ENCODE measurements around the gene RPS24. TPM values are rescaled to one million over a fixed set of nuclear protein-coding genes. Genes with fewer than 3 reads are reported as not detected.
"Not testable (repeated sequence)": the region's sequence is repeated elsewhere in the genome, so short reads cannot be mapped to it uniquely, and the experiment has no call there.

The RPS24 gene
- total RNA-seq, 1 donor from 2014 or later, result 759 TPM

GRCh38 chr10:78071140-78071856 lies 37.6 kb downstream of the RPS24 start:
- H3K36me3 Mint-ChIP-seq (ENCODE audit: low read depth), result peaks cover 2% of the 10 kb centered on the region
- H3K9me3 Mint-ChIP-seq (ENCODE audit: low read depth), result peaks cover 4% of the 10 kb centered on the region
- no peak for DNase-seq (ENCODE audit: low spot score)
- TF ChIP-seq, protein P1, sequence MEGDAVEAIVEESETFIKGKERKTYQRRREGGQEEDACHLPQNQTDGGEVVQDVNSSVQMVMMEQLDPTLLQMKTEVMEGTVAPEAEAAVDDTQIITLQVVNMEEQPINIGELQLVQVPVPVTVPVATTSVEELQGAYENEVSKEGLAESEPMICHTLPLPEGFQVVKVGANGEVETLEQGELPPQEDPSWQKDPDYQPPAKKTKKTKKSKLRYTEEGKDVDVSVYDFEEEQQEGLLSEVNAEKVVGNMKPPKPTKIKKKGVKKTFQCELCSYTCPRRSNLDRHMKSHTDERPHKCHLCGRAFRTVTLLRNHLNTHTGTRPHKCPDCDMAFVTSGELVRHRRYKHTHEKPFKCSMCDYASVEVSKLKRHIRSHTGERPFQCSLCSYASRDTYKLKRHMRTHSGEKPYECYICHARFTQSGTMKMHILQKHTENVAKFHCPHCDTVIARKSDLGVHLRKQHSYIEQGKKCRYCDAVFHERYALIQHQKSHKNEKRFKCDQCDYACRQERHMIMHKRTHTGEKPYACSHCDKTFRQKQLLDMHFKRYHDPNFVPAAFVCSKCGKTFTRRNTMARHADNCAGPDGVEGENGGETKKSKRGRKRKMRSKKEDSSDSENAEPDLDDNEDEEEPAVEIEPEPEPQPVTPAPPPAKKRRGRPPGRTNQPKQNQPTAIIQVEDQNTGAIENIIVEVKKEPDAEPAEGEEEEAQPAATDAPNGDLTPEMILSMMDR (IDR thresholded peaks at IDR 0.05), result no peak
- no peaks in the 10 kb centered on the region for H3K27me3 Mint-ChIP-seq (ENCODE audit: low read depth)
- no peaks in the 10 kb centered on the region for H3K4me1 Mint-ChIP-seq (ENCODE audit: low read depth)
- H3K4me3 Mint-ChIP-seq (ENCODE audit: unreplicated experiment), result no peak overlapping the region
- H3K27ac Mint-ChIP-seq (ENCODE audit: unreplicated experiment), result no peak overlapping the region

GRCh38 chr10:78071857-78072179 lies 38.2 kb downstream of the RPS24 start:
- Mint-ChIP-seq H3K9me3 (ENCODE audit: low read depth) (peaks cover 4% of the 10 kb centered on the region), H3K4me1 (ENCODE audit: low read depth) (no peaks in the 10 kb centered on the region), H3K27me3 (ENCODE audit: low read depth) (no peaks in the 10 kb centered on the region), H3K27ac (ENCODE audit: unreplicated experiment) (no peak overlapping the region), H3K36me3 (ENCODE audit: low read depth) (peaks cover 2% of the 10 kb centered on the region), H3K4me3 (ENCODE audit: unreplicated experiment) (no peak overlapping the region)
- TF ChIP-seq, protein P1 (IDR thresholded peaks at IDR 0.05), result no peak
- no peak for DNase-seq (ENCODE audit: low spot score)

GRCh38 chr10:78072504-78072903 lies 38.8 kb downstream of the RPS24 start:
- no peak for DNase-seq (ENCODE audit: low spot score)
- no peak overlapping the region for H3K27ac Mint-ChIP-seq (ENCODE audit: unreplicated experiment)
- H3K36me3 Mint-ChIP-seq (ENCODE audit: low read depth), result peaks cover 2% of the 10 kb centered on the region
- H3K4me3 Mint-ChIP-seq (ENCODE audit: unreplicated experiment), result no peak overlapping the region
- peaks cover 4% of the 10 kb centered on the region for H3K9me3 Mint-ChIP-seq (ENCODE audit: low read depth)
- TF ChIP-seq, protein P1 (IDR thresholded peaks at IDR 0.05), result no peak
- no peaks in the 10 kb centered on the region for H3K27me3 Mint-ChIP-seq (ENCODE audit: low read depth)
- no peaks in the 10 kb centered on the region for H3K4me1 Mint-ChIP-seq (ENCODE audit: low read depth)

- H3K27me3 Mint-ChIP-seq (ENCODE audit: low read depth), result not testable (repeated sequence)
These were observed 42.1 kb downstream of the RPS24 start for GRCh38 chr10:78075806-78076205.

GRCh38 chr10:78078539-78079330 lies 45.1 kb downstream of the RPS24 start:
- peaks cover 2% of the 10 kb centered on the region for H3K36me3 Mint-ChIP-seq (ENCODE audit: low read depth)
- peaks cover 4% of the 10 kb centered on the region for H3K9me3 Mint-ChIP-seq (ENCODE audit: low read depth)
- no peaks in the 10 kb centered on the region for H3K4me1 Mint-ChIP-seq (ENCODE audit: low read depth)
- H3K27ac Mint-ChIP-seq (ENCODE audit: unreplicated experiment), result no peak overlapping the region
- H3K4me3 Mint-ChIP-seq (ENCODE audit: unreplicated experiment), result no peak overlapping the region
- TF ChIP-seq, protein P1 (IDR thresholded peaks at IDR 0.05), result no peak
- H3K27me3 Mint-ChIP-seq (ENCODE audit: low read depth), result peaks cover 8% of the 10 kb centered on the region
- no peak for DNase-seq (ENCODE audit: low spot score)

More at GRCh38 chr10:78075806-78076205, 42.1 kb downstream of the RPS24 start:
- H3K4me3 Mint-ChIP-seq (ENCODE audit: unreplicated experiment); DNase-seq (ENCODE audit: low spot score); H3K4me1 Mint-ChIP-seq (ENCODE audit: low read depth); H3K36me3 Mint-ChIP-seq (ENCODE audit: low read depth); H3K9me3 Mint-ChIP-seq (ENCODE audit: low read depth); H3K27ac Mint-ChIP-seq (ENCODE audit: unreplicated experiment): not testable (repeated sequence)
